Mesendoderm (in vitro differentiated cells): ENCODE results near the gene CPED1.

Experiments
- DNase-seq: peaks from one replicate; pipeline ENCODE4 v3.0.0; 2013
- H2AK5ac ChIP-seq: 2 replicates; pipeline ENCODE4 v1.6.1; 2013; ENCODE audit warnings: low read length, inconsistent platforms
- H2BK120ac ChIP-seq: 2 replicates; pipeline ENCODE4 v1.6.1; 2013; ENCODE audit warnings: low read depth, mild to moderate bottlenecking, low read length, moderate library complexity, mixed read lengths
- H2BK15ac ChIP-seq: replicated peaks from 2 replicates; pipeline ENCODE4 v1.6.1; 2013; ENCODE audit warnings: low read depth, mild to moderate bottlenecking, moderate library complexity
- H2BK5ac ChIP-seq: 2 replicates; pipeline ENCODE4 v1.6.1; 2013; ENCODE audit warnings: low read length, inconsistent platforms
- H3K18ac ChIP-seq: 2 replicates; pipeline ENCODE4 v1.6.1; 2013; ENCODE audit warnings: mild to moderate bottlenecking, low read length, mixed read lengths
- H3K23ac ChIP-seq: one replicate; pipeline ENCODE4 v1.6.1; 2013; ENCODE audit warnings: low read length
- H3K27ac ChIP-seq: 2 replicates; pipeline ENCODE4 v1.5.1; 2013; ENCODE audit warnings: low read depth, mild to moderate bottlenecking, inconsistent platforms, low read length, moderate library complexity
- H3K27me3 ChIP-seq: 2 replicates; pipeline ENCODE4 v1.6.1; 2013; ENCODE audit warnings: low read length, control low read depth, mild to moderate bottlenecking, inconsistent platforms; ENCODE audit not compliant: insufficient read depth, poor library complexity
- H3K36me3 ChIP-seq: 2 replicates; pipeline ENCODE4 v1.6.1; 2013; ENCODE audit warnings: low read length, inconsistent platforms; ENCODE audit not compliant: control insufficient read depth, insufficient read depth
- H3K4ac ChIP-seq: one replicate; pipeline ENCODE4 v1.6.1; 2013; ENCODE audit warnings: low read depth, mild to moderate bottlenecking, low read length, moderate library complexity
- H3K4me1 ChIP-seq: 2 replicates; pipeline ENCODE4 v1.6.1; 2013; ENCODE audit warnings: low read depth, low read length, inconsistent platforms; ENCODE audit not compliant: control insufficient read depth
- H3K4me2 ChIP-seq: 2 replicates; pipeline ENCODE4 v1.6.1; 2013; ENCODE audit warnings: low read length
- H3K4me3 ChIP-seq: 2 replicates; pipeline ENCODE4 v1.5.1; 2013; ENCODE audit warnings: mild to moderate bottlenecking, low read length
- H3K56ac ChIP-seq: one replicate; pipeline ENCODE4 v1.6.1; 2013; ENCODE audit warnings: low read length
- H3K79me1 ChIP-seq: 2 replicates; pipeline ENCODE4 v1.6.1; 2013; ENCODE audit warnings: low read length, inconsistent platforms
- H3K79me2 ChIP-seq: 2 replicates; pipeline ENCODE4 v1.6.1; 2013; ENCODE audit warnings: mild to moderate bottlenecking, low read length; ENCODE audit not compliant: control insufficient read depth, insufficient read depth
- H3K9ac ChIP-seq: 2 replicates; pipeline ENCODE4 v1.6.1; 2013; ENCODE audit warnings: low read length, inconsistent platforms
- H4K5ac ChIP-seq: one replicate; pipeline ENCODE4 v1.6.1; 2013; ENCODE audit warnings: low read length
- H4K8ac ChIP-seq: one replicate; pipeline ENCODE4 v1.6.1; 2013; ENCODE audit warnings: low read depth, mild to moderate bottlenecking, control low read depth, low read length, moderate library complexity
- WGBS: extraction: QIAGEN DNeasy Blood & Tissue Kit; methylation state at CpG from one replicate; pipeline ENCODE4 v1.1.7; 2013; ENCODE audit warnings: low lambda C conversion rate, missing lambda C conversion rate; ENCODE audit not compliant: insufficient coverage; ENCODE audit errors: extremely low coverage; 5-methylcytosine and 5-hydroxymethylcytosine counted together

The CPED1 gene

GRCh38 chr7:121082400-121083101, 94.0 kb downstream of the CPED1 start:
- no peak overlapping the region for H2BK120ac ChIP-seq
- no peaks in the 10 kb centered on the region for H3K79me2 ChIP-seq
- no peak overlapping the region for H4K8ac ChIP-seq
- H2BK5ac ChIP-seq = no peak overlapping the region
- no peak overlapping the region for H3K4me3 ChIP-seq
- H3K9ac ChIP-seq = no peak overlapping the region
- DNase-seq = no peak
- no peak overlapping the region for H2BK15ac ChIP-seq
- no peak overlapping the region for H3K56ac ChIP-seq
- H3K79me1 ChIP-seq = no peaks in the 10 kb centered on the region
- no peak overlapping the region for H3K18ac ChIP-seq
- H3K4me1 ChIP-seq = no peaks in the 10 kb centered on the region
- no peak overlapping the region for H2AK5ac ChIP-seq
- no peak overlapping the region for H3K23ac ChIP-seq
- no peaks in the 10 kb centered on the region for H3K27me3 ChIP-seq
- H3K36me3 ChIP-seq = no peaks in the 10 kb centered on the region
- no peak overlapping the region for H3K4me2 ChIP-seq
- H3K27ac ChIP-seq = no peak overlapping the region
- H4K5ac ChIP-seq = no peak overlapping the region
- no peak overlapping the region for H3K4ac ChIP-seq

GRCh38 chr7:121083138-121083789, 94.8 kb downstream of the CPED1 start:
- Histone ChIP-seq H3K18ac (no peak overlapping the region), H3K4me1 (no peaks in the 10 kb centered on the region), H3K9ac (no peak overlapping the region), H3K23ac (no peak overlapping the region), H2BK15ac (no peak overlapping the region), H2BK5ac (no peak overlapping the region), H2AK5ac (no peak overlapping the region), H3K56ac (no peak overlapping the region), H3K36me3 (no peaks in the 10 kb centered on the region), H4K8ac (no peak overlapping the region), H3K4me2 (no peak overlapping the region), H3K27me3 (no peaks in the 10 kb centered on the region), H3K4me3 (no peak overlapping the region), H3K27ac (no peak overlapping the region), H4K5ac (no peak overlapping the region), H3K4ac (no peak overlapping the region), H3K79me2 (no peaks in the 10 kb centered on the region), H2BK120ac (no peak overlapping the region), H3K79me1 (no peaks in the 10 kb centered on the region)
- DNase-seq = no peak
- WGBS = no CpG with 5 or more reads among the region's 4 CpGs

GRCh38 chr7:121083790-121084251, 95.3 kb downstream of the CPED1 start:
- Histone ChIP-seq H3K4me2 (no peak overlapping the region), H4K5ac (no peak overlapping the region), H2BK5ac (no peak overlapping the region), H3K36me3 (no peaks in the 10 kb centered on the region), H2AK5ac (no peak overlapping the region), H3K9ac (no peak overlapping the region), H3K4me3 (no peak overlapping the region), H3K79me1 (no peaks in the 10 kb centered on the region), H3K79me2 (no peaks in the 10 kb centered on the region), H3K18ac (no peak overlapping the region), H3K4me1 (no peaks in the 10 kb centered on the region), H2BK120ac (no peak overlapping the region), H3K23ac (no peak overlapping the region), H3K27me3 (no peaks in the 10 kb centered on the region), H4K8ac (no peak overlapping the region), H2BK15ac (no peak overlapping the region), H3K4ac (no peak overlapping the region), H3K56ac (no peak overlapping the region), H3K27ac (no peak overlapping the region)
- no peak for DNase-seq
- WGBS = no CpG with 5 or more reads among the region's 1 CpG

- no peaks in the 10 kb centered on the region for H3K36me3 ChIP-seq
- DNase-seq = no peak
- no peaks in the 10 kb centered on the region for H3K4me1 ChIP-seq
- H3K4ac ChIP-seq = no peak overlapping the region
- no peaks in the 10 kb centered on the region for H3K79me1 ChIP-seq
- no peak overlapping the region for H3K4me2 ChIP-seq
- no peak overlapping the region for H4K5ac ChIP-seq
- H2BK5ac ChIP-seq = no peak overlapping the region
- no peaks in the 10 kb centered on the region for H3K79me2 ChIP-seq
- no peak overlapping the region for H4K8ac ChIP-seq
- no peak overlapping the region for H3K4me3 ChIP-seq
- H2BK15ac ChIP-seq = no peak overlapping the region
- H3K18ac ChIP-seq = no peak overlapping the region
- H3K56ac ChIP-seq = no peak overlapping the region
- H2AK5ac ChIP-seq = no peak overlapping the region
- H2BK120ac ChIP-seq = no peak overlapping the region
- H3K23ac ChIP-seq = no peak overlapping the region
- H3K9ac ChIP-seq = no peak overlapping the region
- H3K27ac ChIP-seq = no peak overlapping the region
- WGBS = no CpG with 5 or more reads among the region's 2 CpGs
- H3K27me3 ChIP-seq = no peaks in the 10 kb centered on the region
These were observed 95.7 kb downstream of the CPED1 start for GRCh38 chr7:121084256-121084655.

- Histone ChIP-seq H2BK5ac (no peak overlapping the region), H4K5ac (no peak overlapping the region), H3K23ac (no peak overlapping the region), H4K8ac (no peak overlapping the region), H3K27ac (no peak overlapping the region), H3K36me3 (no peaks in the 10 kb centered on the region), H2AK5ac (no peak overlapping the region), H3K18ac (no peak overlapping the region), H3K4me2 (no peak overlapping the region), H3K79me2 (no peaks in the 10 kb centered on the region), H3K27me3 (no peaks in the 10 kb centered on the region), H3K9ac (no peak overlapping the region), H3K4me1 (no peaks in the 10 kb centered on the region), H3K4ac (no peak overlapping the region), H3K56ac (no peak overlapping the region), H3K4me3 (no peak overlapping the region), H3K79me1 (no peaks in the 10 kb centered on the region), H2BK15ac (no peak overlapping the region), H2BK120ac (no peak overlapping the region)
- no CpG with 5 or more reads among the region's 5 CpGs for WGBS
- no peak for DNase-seq
These were observed 96.3 kb downstream of the CPED1 start for GRCh38 chr7:121084748-121085336.
